Effector memory CD4-positive, alpha-beta T cell (primary cell): ENCODE measurements around the gene KNDC1.

Source experiments
- DNase-seq, 3 donors: peaks; one replicate each; pipeline ENCODE4 v3.0.0-alpha.2; 2020
- H3K27ac ChIP-seq: 2 replicates; pipeline ENCODE4 v1.7.0; 2013; ENCODE audit warnings: mild to moderate bottlenecking, low read length, moderate library complexity; ENCODE audit not compliant: insufficient read depth, poor library complexity, severe bottlenecking
- H3K27me3 ChIP-seq: replicated peaks from 2 replicates; pipeline ENCODE4 v1.7.0; 2013; ENCODE audit warnings: mild to moderate bottlenecking, low read length; ENCODE audit not compliant: insufficient read depth, control insufficient read depth, poor library complexity, severe bottlenecking
- H3K36me3 ChIP-seq: 2 replicates; pipeline ENCODE4 v1.7.0; 2013; ENCODE audit warnings: mild to moderate bottlenecking, low read length, moderate library complexity; ENCODE audit not compliant: control insufficient read depth, insufficient read depth
- H3K4me1 ChIP-seq: 2 replicates; pipeline ENCODE4 v1.7.0; 2013; ENCODE audit warnings: low read length, mild to moderate bottlenecking; ENCODE audit not compliant: control insufficient read depth, insufficient read depth, poor library complexity, severe bottlenecking
- H3K4me3 ChIP-seq: 2 replicates; pipeline ENCODE4 v1.7.0; 2013; ENCODE audit warnings: low read length, low read depth, mild to moderate bottlenecking; ENCODE audit not compliant: insufficient read depth, poor library complexity, severe bottlenecking
- H3K9me3 ChIP-seq: 2 replicates; pipeline ENCODE4 v1.7.0; 2013; ENCODE audit warnings: mild to moderate bottlenecking, low read length, moderate library complexity; ENCODE audit not compliant: control insufficient read depth

Gene KNDC1

DNA sequence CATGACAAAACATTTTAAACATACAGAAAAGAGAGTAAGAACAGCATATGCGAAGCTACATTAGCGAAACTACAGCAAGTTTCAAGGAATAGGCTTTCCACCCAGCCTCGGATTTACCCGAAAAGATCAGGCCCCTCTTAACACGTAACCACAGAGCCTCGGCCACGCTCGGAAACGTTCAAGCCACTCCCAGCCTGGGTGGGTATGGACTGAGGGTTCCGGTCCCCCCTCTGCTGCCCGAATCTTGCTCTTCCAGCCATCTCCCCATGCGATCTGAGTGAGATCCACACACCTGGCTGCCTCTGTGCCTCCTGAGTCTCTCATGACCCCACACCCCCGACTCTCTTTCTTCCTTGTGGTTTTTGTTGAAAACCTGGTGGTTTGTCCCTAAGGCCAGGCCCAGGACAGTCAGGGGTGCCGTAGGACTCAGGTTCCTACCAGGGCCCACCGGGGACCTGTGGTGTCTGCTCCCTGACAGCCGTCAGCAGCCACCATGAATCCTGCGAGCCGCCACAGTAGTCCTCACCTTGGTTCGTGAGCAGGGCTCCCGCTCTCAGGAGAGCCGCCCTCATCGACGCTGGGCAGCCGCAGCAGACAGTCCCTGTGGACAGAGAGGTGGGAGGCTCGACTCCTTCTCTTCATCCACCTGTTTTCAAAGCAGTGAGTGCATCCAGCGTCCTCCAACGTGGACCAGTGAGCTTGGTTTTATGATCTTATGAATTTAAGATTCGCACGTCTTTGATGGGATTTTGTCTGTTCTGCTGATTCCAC is 18.5 kb downstream of the KNDC1 start:
- Histone ChIP-seq H3K27ac (no peak overlapping the region), H3K36me3 (no peaks in the 10 kb centered on the region), H3K9me3 (no peaks in the 10 kb centered on the region), H3K4me3 (no peak overlapping the region), H3K4me1 (no peaks in the 10 kb centered on the region), H3K27me3 (no peaks in the 10 kb centered on the region)
- no peak for DNase-seq

DNA sequence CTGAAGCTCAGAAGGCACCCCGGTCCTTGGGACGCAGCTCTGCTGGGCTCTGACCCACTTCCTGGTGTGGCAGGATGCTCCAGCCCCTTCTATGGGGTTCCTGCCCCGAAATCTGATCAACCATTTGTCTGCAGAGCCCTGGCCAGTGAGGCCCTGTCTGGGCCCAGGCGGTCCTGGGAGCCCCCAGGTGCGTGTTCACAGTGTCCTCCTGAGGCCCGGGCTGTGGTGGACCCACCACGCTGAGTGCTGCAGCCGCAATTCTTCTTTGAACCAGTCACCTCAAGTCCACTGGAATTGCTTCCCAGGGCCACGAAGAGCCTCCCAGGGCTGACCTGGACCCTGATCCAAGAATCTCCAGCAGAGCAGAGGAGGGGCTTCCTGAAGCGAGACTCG is 19.1 kb downstream of the KNDC1 start:
- H3K9me3 ChIP-seq: no peaks in the 10 kb centered on the region

DNA sequence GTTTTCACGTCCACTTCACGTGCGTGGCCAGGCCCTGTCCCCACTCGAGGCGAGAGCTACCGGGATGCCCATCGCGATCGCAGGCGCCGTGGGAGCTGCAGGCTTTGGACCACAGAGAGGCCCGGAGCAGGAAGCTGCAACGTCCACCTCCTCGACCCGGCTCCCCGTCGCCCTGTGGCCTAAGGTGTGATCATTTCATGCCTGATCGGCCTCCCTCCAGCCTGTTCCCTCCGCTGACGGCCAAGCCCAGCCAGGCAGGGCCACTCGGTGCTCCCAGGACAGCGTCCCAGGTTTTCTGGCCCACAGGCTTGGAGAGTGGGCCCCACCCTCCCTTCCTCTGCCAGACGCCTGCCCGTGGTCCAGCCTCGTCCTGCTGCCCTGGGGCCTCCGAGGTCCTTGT is 19.6 kb downstream of the KNDC1 start:
- Histone ChIP-seq H3K9me3 (no peaks in the 10 kb centered on the region), H3K4me1 (no peaks in the 10 kb centered on the region), H3K27me3 (no peaks in the 10 kb centered on the region), H3K4me3 (no peak overlapping the region), H3K36me3 (no peaks in the 10 kb centered on the region), H3K27ac (no peak overlapping the region)
- DNase-seq: no peak

More for the DNA sequence above, 19.1 kb downstream of the KNDC1 start:
- DNase-seq: no peak
- no peak overlapping the region for H3K27ac ChIP-seq
- no peaks in the 10 kb centered on the region for H3K4me1 ChIP-seq
- H3K4me3 ChIP-seq: no peak overlapping the region
- H3K27me3 ChIP-seq: no peaks in the 10 kb centered on the region
- H3K36me3 ChIP-seq: no peaks in the 10 kb centered on the region

DNA sequence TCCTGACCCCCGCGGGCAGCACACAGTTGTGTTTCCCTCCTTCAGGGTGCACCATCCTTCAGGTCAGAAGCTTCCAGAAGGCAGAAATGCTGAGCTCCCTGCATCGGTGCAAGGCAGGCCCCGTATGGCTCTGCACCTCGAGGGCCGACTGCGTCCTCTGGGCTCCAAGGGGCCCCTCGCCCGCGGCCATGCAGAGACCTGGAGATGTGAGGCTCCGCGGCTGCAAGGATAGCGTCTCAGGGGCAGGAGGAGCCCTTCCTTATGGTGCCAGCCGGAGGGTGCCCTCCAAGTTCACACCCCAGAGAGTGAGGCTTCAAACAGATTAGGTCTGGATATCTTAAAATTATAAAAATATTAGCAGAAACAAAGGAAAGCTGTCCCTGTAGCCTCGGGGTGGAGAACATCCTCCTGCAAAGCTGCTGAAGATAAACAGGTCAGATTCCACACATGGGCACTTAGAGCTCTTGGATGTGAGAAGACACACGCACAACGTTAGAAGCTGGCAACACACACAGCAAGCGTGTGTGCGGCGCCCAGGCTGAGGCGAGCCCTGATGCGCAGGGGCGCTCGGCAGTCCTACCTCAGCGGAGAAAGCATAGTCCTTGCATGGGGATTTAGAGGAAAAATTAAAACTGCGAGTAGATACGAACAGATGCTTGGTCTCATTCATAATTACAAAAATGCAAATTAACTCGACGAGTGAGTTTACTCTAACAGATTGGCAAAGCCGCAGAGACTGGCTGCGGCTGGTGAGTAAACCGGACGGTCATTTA is 20.4 kb downstream of the KNDC1 start:
- no peaks in the 10 kb centered on the region for H3K27me3 ChIP-seq
- no peaks in the 10 kb centered on the region for H3K9me3 ChIP-seq
- no peaks in the 10 kb centered on the region for H3K4me1 ChIP-seq
- H3K27ac ChIP-seq: no peak overlapping the region
- no peaks in the 10 kb centered on the region for H3K36me3 ChIP-seq
- DNase-seq: no peak
- H3K4me3 ChIP-seq: no peak overlapping the region

DNA sequence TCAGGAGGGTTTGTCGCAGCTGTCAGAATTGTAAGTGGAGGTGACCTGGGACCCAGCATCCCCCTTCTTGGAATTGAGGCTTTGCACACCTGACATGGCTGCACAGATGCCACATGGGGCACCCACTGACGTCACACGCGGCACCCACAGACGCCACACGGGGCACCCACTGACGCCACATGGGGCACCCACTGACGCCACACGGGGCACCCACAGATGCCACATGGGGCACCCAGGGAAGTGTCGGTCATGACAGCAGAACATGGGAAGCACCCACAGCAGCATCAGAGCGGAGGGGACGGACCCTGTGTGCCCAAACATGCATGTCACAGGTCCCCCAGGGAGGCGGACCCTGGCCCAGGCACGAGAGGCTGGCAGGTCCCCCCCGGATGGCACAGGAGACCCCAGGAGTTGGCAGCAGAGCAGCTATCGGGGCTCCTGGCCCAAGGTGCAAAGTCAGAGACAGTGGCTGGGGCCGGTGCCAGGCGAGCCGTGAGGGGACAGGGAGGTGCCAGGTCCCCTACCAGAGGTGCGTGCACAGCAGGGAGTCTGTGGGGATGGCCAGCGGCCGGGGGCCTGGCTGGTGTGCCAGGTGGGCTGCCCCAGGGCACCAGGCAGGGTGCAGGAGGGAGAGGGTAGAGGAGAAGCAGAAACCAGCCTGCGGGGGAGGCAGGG is 21.1 kb downstream of the KNDC1 start:
- Histone ChIP-seq H3K27me3 (no peaks in the 10 kb centered on the region), H3K36me3 (no peaks in the 10 kb centered on the region), H3K4me3 (no peak overlapping the region), H3K27ac (no peak overlapping the region), H3K9me3 (no peaks in the 10 kb centered on the region), H3K4me1 (no peaks in the 10 kb centered on the region)
- no peak for DNase-seq

DNA sequence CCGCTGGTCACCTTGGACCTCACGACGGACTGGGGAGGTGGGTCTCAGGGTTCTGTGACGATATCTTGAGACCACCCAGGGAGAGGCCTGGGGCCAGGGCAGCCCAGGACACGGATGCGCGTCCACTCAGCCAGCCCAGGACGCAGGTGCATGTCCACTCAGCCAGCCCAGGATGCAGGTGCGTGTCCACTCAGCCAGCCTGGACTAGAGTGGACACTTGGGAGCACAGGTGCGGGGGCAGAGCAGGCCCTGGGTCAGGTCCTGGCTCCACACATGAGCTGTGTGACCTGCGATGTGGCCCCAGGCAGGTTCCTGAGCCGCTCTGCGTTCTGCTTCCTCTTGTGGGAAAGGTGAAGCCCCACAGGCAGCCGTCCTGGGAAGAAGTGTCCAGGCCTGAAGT is 22.2 kb downstream of the KNDC1 start:
- no peaks in the 10 kb centered on the region for H3K9me3 ChIP-seq
- no peaks in the 10 kb centered on the region for H3K27me3 ChIP-seq
- DNase-seq: no peak
- no peaks in the 10 kb centered on the region for H3K36me3 ChIP-seq
- no peak overlapping the region for H3K4me3 ChIP-seq
- no peaks in the 10 kb centered on the region for H3K4me1 ChIP-seq
- no peak overlapping the region for H3K27ac ChIP-seq

DNA sequence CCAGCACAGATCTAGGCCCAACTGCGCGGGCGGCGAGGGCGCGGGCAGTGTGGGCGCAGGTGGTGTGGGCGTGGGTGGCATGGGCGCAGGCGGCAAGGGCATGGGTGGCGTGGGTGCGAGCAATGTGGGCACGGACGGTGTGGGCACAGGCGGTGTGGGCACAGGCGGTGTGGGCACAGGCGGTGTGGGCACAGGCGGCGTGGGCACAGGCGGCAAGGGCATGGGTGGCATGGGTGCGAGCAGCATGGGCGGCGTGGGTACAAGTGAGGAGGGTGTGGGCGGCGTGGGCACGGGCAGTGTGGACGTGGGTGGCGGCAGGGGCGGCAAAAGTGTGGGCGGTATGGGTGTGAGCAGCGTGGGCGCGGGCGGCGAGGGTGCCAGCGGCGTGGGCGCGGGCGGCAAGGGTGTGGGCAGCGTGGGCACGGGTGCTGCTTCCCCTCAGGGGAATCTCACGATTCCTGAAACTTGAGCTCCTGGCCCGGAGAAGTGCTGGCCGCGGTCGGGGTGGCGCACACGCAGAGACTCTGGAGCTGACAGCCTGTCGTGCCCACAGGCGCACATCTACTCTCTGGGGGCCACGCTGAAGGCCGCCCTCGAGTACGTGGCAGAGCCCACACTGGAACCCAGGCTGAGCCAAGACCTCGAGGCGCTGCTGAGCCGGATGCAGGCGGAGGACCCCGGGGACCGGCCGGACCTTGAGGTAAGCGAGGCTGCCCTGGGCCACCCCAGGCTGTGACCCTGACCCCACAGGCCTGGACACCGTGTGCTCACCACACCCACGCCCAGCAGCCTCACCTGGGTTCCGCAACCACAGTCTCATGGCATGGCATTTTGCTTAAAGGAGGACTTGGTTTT is 23.0 kb downstream of the KNDC1 start:
- Histone ChIP-seq H3K4me3 (no peak overlapping the region), H3K9me3 (no peaks in the 10 kb centered on the region), H3K27me3 (no peaks in the 10 kb centered on the region), H3K36me3 (no peaks in the 10 kb centered on the region), H3K4me1 (no peaks in the 10 kb centered on the region), H3K27ac (no peak overlapping the region)
- DNase-seq: no peak

DNA sequence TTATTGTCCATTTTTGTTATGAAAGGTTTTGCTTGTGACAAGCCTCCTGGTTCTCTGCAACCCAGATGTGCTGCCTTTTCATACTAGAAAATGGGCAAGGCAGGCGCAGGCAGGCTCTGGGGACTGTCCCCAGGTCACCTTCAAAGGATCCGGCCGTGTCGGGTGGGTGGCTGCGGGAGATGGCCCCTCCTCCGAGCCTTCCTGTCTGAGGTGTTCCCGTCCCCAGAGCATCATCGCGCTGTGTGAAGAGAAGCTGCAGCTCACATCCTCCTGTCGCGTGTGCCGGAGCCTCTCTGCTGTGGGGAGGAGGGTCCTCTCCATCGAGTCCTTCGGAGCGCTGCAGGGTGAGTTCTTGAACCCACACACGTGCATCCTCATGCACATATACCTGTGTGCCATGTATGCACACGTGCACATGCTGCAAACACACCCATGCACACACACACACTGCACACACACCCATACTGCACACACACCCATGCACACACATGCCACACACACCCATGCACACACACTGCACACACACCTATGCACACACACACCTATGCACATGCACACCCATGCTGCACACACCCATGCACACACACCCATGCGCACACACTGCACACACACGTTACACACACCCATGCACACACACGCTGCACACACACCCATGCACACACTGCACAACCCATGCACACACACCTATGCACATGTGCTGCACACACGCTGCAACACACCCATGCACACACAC is 23.8 kb downstream of the KNDC1 start:
- H3K27me3 ChIP-seq: no peaks in the 10 kb centered on the region
- DNase-seq: no peak
- H3K27ac ChIP-seq: no peak overlapping the region
- no peaks in the 10 kb centered on the region for H3K36me3 ChIP-seq
- no peaks in the 10 kb centered on the region for H3K9me3 ChIP-seq
- H3K4me1 ChIP-seq: no peaks in the 10 kb centered on the region
- H3K4me3 ChIP-seq: no peak overlapping the region

DNA sequence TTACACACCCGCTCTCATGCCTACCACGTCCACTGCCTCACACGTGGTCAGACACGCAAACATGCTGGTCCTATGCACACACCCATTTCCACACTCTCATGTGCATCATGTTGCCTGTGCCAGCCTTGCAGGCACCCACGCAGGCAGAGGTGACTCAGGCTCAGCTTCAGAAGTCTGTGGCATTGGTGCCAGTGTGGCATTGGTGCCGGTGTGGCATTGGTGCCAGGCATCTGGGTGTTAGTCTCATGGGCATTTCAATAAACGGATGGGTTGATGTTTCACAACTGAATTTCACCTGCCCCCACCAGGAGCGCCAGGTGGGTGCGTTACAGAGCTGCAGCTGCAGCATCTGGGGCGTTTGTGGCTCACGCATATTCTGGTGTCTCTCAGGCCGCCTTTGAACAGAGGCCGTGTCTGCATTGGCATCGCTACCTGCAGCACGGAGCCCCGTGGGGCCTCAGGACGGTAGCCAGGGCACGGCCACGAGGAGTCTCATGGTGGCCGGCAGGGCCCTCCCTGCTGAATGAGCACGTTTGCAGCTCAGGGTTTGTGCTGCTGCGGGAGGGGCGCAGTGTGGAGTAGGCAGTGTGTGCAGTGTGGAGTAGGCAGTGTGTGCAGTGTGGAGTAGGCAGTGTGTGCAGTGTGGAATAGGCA is 24.7 kb downstream of the KNDC1 start:
- Histone ChIP-seq H3K27me3 (no peaks in the 10 kb centered on the region), H3K36me3 (no peaks in the 10 kb centered on the region), H3K4me1 (no peaks in the 10 kb centered on the region), H3K27ac (no peak overlapping the region), H3K9me3 (no peaks in the 10 kb centered on the region), H3K4me3 (no peak overlapping the region)
- no peak for DNase-seq
